A549 (cell line): ENCODE data around the gene STIM1.

Source experiments
- CBX8 ChIP-seq: fragments of 200-600 bp; sonication (generic); IDR thresholded peaks from 2 replicates; pipeline ENCODE4 v1.6.1; 2016
- CEBPB ChIP-seq, 2 experiments: fragments of >200 bp in 1 of 2; sonication (Bioruptor Twin) in 1 of 2; formaldehyde crosslinking in 1 of 2; IDR thresholded peaks; 2 replicates each; pipeline ENCODE4 v1.6.1; 2012 to 2016
- CTCF ChIP-seq: fragments of >200 bp; sonication (Bioruptor Twin); formaldehyde crosslinking; IDR thresholded peaks from 3 replicates; pipeline ENCODE4 v1.5.1; 2016
- EP300 ChIP-seq, 2 experiments: fragments of >200 bp; sonication (Bioruptor Twin); formaldehyde crosslinking; IDR thresholded peaks; 2 replicates in 1 of 2; 3 replicates in 1 of 2; pipeline ENCODE4 v1.6.1; 2016 to 2017
- ESRRA ChIP-seq: fragments of 150-350 bp; IDR thresholded peaks from 2 replicates; pipeline ENCODE4 v1.6.1; 2014; ENCODE audit warnings: mild to moderate bottlenecking, low read length, borderline replicate concordance
- FOSL2 ChIP-seq, 2 experiments: fragments of 450-650 bp in 1 of 2; fragments of >200 bp in 1 of 2; sonication (Bioruptor Twin) in 1 of 2; formaldehyde crosslinking; IDR thresholded peaks; 2 replicates each; pipeline versions ENCODE4 v1.5.0 to v1.6.1; 2016 to 2020; ENCODE audit warnings: mild to moderate bottlenecking in 1 of 2, moderate library complexity in 1 of 2
- HDAC2 ChIP-seq: fragments of 200-600 bp; sonication (generic); IDR thresholded peaks from 2 replicates; pipeline ENCODE4 v1.6.1; 2016
- NFE2L2 ChIP-seq: fragments of 150-350 bp; conservative IDR thresholded peaks from 2 replicates; pipeline ENCODE4 v1.6.1; 2014; ENCODE audit warnings: low read length
- POLR2A ChIP-seq: IDR thresholded peaks from 2 replicates; pipeline ENCODE4 v1.6.1; 2012; ENCODE audit warnings: mild to moderate bottlenecking, low read length
- REST ChIP-seq: fragments of 200-600 bp; sonication (generic); IDR thresholded peaks from 2 replicates; pipeline ENCODE4 v1.6.1; 2016; ENCODE audit warnings: antibody characterized with exemption, mild to moderate bottlenecking, moderate library complexity
- RFX5 ChIP-seq: fragments of 450-650 bp; IDR thresholded peaks from 2 replicates; pipeline ENCODE4 v1.7.1; 2014; ENCODE audit warnings: antibody characterized with exemption, mild to moderate bottlenecking, moderate library complexity
- TF ChIP-seq, protein P1 (sequence below): IDR thresholded peaks from 2 replicates; pipeline ENCODE4 v1.6.1; 2012

DNA sequence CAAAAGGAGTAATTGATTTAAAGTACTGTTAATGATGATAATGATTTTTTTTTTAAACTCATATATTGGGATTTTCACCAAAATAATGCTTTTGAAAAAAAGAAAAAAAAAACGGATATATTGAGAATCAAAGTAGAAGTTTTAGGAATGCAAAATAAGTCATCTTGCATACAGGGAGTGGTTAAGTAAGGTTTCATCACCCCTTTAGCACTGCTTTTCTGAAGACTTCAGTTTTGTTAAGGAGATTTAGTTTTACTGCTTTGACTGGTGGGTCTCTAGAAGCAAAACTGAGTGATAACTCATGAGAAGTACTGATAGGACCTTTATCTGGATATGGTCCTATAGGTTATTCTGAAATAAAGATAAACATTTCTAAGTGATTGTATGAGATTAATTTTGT, 283.0 kb downstream of the STIM1 start:
- TF ChIP-seq POLR2A = no peak
- TF ChIP-seq CTCF = no peak
- TF ChIP-seq HDAC2 = no peak
- no peak for TF ChIP-seq REST
- no peak for TF ChIP-seq RFX5
- TF ChIP-seq FOSL2 (IDR thresholded peaks at IDR 0.05) = no peak
- no peak for TF ChIP-seq FOSL2 (CRISPR knock-in tag; IDR thresholded peaks at IDR 0.05)
- TF ChIP-seq NFE2L2 = no peak
- TF ChIP-seq CBX8 = no peak
- TF ChIP-seq, protein P1, sequence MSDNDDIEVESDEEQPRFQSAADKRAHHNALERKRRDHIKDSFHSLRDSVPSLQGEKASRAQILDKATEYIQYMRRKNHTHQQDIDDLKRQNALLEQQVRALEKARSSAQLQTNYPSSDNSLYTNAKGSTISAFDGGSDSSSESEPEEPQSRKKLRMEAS = no peak
- TF ChIP-seq EP300 (IDR thresholded peaks at IDR 0.05) = no peak
- no peak for TF ChIP-seq CEBPB (IDR thresholded peaks at IDR 0.05)
- no peak for TF ChIP-seq ESRRA
